Measurements from ENCODE around the gene NUCB1. TPM values are rescaled to one million over a fixed set of nuclear protein-coding genes. Genes with fewer than 3 reads are reported as not detected.
"Not testable (repeated sequence)": the region's sequence is repeated elsewhere in the genome, so short reads cannot be mapped to it uniquely, and the experiment has no call there.

Gene NUCB1
- polyA plus RNA-seq, 1 donor: 175 TPM

DNA sequence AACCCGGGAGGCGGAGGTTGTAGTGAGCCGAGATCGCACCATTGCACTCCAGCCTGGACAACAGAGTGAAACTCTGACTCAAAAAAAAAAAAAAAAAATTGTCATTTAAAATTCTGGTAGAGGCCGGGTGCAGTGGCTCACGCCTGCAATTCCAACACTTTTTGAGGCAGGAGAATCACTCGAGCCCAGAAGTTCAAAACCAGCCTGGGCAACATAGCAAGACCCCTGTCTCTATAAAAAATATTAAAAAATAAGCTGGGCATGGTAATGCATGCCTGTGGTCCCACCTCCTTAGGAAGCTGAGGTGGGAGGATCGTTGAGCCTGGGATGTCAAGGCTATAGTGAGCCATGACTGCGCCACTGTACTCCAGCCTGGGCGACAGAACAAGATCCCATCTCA lies 6.2 kb downstream of the NUCB1 start:
- DNase-seq: no peak

DNA sequence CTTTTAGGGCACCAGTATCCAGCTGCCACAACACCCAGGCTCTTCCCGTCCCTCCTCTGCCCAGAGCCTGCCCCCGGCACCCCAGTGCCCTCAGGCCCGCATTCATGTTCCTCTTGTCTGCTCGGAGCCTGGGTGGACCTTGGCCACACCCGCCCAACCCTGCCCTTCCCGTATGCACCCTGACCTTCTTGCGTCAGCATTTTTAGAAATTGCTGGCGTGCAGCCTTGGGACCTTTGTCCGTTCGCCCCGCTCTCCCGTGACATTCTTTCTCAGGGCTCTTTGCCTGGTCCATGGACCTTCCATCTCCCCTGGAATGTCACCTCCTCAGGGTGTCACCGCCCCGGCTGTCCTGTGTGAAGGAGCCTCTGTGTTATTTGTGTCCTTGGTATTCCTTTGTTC lies 7.6 kb downstream of the NUCB1 start:
- DNase-seq: no peak

DNA sequence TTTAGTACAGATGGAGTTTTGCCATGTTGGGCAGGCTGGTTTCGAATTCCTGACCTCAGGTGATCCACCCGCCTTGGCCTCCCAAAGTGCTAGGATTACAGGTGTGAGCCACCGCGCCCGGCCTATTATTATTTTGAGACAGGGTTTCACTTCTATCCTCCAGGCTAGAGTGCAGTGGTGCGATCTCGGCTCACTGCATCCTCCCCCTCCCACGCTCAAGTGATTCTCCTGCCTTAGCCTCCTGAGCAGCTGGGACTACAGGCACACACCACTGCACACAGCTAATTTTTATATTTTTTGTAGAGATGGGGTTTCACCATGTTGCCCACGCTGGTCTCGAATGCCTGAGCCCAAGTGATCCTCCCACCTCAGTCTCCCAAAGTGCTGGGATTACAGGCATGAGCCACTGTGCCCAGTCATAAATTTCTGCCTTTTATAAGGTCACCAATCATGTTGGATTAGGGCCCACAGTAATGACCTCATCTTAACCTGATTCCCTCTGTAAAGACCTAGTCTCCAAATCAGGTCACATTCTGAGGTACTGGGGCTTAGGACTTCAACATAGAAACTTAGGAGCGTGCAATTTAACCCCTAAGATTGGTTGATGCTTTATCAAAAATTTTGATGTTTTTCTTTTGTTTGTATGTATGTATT lies 9.4 kb downstream of the NUCB1 start:
- DNase-seq: not testable (repeated sequence)

DNA sequence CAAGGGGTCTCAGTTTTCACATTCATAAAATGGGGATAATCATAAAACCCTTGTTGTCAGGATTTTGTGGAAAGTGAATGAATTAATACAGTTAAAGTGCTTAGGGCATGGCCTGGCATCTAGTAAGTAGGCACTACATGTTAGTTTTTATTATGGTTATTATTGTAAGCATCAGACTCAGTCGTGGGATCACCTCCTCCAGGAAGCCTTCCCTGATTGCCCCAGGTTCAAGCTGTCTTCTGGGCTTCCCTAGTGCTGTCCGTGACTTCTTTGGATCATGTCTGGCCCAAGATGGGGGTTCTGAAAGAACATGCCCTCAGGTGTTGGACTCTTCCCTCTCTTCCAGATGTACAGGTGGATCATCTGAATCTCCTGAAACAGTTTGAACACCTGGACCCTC lies 10.7 kb downstream of the NUCB1 start:
- DNase-seq: no peak

DNA sequence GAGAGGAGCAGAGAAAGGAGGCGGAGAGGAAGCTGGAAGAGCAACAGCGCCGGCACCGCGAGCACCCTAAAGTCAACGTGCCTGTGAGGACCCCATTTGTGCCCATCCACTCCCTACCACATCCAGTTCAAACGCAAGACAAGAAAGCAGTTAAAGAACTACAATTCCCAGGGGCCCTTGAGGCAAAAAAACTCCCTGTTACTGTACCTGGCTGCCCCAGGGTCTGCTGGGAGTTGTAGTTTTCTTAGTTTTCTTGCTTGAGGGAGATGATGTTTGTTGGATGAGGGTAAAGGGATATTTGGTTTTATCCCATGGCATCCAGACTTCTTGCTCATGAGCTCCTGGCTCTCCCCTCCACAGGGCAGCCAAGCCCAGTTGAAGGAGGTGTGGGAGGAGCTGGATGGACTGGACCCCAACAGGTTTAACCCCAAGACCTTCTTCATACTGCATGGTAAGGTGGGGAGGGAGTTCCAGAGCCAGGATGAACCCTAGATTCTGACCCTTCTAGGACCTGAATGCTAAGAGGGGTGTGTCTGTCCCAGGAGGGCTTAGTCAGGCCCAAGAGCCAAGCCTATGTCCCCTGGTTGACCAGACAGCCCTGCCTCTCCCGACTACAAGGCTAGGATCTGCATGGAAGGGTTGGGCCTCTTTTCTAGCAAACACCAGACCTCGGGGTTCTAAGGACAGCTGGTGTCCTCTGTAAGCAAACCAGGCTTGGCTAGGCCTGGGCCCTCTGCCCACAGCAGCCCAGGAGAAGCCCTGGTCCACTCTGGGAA lies 13.2 kb downstream of the NUCB1 start:
- DNase-seq: no peak

DNA sequence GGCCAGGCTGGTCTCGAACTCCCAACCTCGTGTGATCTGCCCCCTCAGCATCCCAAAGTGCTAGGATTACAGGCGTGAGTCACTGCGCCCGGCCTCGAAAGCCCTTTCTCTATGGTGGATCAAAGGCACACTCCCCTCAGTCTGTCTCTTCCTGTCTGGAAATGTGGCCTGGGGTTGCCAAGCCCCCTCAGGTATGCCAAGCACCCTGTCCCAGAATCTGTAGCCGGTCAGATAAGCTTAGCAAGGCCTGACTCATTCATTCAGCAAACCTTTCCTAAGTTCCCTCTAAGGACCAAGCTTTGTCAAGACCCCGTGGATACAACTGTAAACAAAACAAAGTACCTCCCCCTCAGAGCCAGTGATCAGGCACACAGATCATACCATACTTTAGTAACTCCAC lies 14.1 kb downstream of the NUCB1 start:
- no peak for DNase-seq

DNA sequence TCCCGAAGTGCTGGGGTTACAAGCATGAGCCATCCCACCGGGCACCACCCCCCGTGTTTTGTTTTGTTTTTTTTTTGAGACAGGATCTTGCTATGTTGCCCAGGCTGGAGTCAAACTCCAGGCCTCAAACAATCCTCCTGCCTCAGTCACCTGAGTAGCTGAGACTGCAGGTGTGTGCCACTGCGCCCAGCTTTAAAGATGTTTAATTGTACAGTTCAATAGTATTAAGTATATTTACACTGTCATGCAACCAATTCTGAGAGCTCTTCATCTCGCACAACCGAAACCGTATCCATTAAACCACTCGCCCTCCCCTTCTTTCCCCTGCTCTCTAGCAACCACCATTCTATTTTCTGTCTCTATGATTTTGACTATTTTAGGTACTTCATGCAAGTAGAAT lies 15.6 kb downstream of the NUCB1 start:
- DNase-seq: no peak

DNA sequence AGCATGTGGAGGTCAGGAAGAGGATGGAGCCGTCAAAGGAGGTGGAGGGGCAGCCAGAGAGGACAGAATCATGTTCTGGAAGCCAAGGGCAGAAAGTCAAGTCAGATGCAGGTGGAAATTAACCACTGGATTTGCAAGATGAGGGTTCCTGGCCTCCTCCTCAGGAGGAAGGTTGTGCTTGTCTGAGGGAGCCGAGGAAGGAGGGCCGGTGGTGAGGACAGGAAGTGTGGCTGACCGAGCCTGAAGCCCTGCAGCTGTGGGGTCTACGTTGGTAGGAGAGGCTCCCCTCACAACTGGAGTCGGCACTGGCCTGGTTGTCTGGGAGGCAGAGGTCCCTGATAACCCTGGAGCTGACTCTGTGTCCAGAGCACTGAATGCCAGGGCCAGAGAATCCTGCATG lies 18.0 kb downstream of the NUCB1 start:
- no peak for DNase-seq

DNA sequence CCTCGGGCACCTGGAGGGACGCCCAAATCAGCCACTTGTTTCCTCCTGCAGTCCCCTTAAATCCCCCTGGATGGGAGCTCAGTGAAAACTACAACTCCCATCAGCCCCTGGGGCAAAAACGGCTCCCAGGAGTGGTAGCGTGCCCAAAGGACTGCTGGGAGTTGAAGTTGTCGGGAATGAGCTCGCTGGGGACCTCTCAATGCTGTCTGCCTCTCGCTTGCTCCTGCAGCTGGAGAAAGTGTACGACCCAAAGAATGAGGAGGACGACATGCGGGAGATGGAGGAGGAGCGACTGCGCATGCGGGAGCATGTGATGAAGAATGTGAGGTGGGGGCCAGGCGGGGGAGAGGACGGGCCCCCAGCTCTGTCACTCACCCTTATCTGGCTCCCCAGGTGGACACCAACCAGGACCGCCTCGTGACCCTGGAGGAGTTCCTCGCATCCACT lies 18.7 kb downstream of the NUCB1 start:
- DNase-seq: no peak

DNA sequence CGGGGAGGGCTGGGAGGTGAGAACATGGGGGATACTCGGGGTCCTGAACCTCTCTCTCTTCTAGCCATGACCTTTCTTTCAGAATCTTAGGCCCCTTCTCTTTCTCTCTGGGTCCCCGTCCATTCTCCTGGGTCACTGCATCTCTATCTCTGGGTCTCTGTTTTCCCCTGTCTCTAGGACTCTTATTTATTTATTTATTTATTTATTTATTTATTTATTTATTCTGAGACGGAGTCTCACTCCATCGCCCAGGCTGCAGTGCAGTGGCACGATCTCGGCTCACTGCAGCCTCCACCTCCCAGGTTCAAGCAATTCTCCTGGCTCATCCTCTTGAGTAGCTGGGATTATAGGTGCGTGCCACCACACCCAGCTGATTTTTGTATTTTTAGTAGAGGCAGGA lies 19.2 kb downstream of the NUCB1 start:
- DNase-seq: not testable (repeated sequence)

DNA sequence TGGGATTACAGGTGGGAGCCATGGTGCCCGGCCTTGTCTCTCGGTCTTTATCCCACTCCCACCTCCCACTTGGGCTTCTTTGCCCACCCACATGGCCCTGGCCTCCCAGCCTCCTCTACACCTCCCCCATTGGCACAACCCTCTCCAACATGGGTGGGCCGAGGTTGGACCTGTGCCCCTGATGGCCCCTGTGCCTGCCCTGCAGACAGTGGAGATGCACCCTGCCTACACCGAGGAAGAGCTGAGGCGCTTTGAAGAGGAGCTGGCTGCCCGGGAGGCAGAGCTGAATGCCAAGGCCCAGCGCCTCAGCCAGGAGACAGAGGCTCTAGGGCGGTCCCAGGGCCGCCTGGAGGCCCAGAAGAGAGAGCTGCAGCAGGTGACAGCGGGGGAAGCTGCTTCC lies 20.8 kb downstream of the NUCB1 start:
- DNase-seq: no peak

DNA sequence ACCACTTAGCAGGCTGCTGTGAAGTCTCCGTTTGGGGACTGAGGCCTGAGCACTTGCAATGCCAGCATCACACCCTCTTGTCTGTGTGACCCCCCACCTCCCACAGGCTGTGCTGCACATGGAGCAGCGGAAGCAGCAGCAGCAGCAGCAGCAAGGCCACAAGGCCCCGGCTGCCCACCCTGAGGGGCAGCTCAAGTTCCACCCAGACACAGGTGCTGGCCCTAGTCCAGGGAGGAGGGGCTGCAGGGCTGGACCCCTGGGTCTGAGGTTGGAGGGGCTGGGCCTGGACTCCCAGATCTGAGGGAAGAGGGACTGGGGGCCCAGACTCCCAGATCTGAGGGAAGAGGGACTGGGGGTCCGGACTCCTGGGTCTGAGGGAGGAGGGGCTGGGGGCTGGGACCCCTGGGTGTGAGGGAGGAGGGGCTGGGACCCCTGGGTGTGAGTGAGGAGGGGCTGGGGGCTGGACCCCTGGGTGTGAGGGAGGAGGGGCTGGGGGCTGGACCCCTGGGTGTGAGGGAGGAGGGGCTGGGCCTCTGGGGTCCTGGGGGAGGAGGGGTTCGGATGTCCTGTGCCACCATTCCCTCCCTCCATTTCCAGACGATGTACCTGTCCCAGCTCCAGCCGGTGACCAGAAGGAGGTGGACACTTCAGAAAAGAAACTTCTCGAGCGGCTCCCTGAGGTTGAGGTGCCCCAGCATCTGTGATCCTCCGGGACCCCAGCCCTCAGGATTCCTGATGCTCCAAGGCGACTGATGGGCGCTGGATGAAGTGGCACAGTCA lies 21.8 kb downstream of the NUCB1 start:
- DNase-seq: no peak

DNA sequence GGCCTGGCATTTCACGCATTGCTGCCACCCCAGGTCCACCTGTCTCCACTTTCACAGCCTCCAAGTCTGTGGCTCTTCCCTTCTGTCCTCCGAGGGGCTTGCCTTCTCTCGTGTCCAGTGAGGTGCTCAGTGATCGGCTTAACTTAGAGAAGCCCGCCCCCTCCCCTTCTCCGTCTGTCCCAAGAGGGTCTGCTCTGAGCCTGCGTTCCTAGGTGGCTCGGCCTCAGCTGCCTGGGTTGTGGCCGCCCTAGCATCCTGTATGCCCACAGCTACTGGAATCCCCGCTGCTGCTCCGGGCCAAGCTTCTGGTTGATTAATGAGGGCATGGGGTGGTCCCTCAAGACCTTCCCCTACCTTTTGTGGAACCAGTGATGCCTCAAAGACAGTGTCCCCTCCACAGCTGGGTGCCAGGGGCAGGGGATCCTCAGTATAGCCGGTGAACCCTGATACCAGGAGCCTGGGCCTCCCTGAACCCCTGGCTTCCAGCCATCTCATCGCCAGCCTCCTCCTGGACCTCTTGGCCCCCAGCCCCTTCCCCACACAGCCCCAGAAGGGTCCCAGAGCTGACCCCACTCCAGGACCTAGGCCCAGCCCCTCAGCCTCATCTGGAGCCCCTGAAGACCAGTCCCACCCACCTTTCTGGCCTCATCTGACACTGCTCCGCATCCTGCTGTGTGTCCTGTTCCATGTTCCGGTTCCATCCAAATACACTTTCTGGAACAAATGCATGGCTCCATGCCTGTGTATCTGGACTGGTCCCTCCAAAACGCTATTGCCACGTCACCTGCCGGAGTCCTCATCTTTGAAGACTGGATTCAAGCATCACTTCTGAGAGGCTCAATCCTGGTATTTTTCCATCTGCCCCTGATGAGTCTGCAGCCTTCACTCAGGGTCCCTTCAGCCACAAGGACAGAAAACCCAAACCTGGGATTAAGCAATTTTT lies 22.7 kb downstream of the NUCB1 start:
- no peak for DNase-seq

DNA sequence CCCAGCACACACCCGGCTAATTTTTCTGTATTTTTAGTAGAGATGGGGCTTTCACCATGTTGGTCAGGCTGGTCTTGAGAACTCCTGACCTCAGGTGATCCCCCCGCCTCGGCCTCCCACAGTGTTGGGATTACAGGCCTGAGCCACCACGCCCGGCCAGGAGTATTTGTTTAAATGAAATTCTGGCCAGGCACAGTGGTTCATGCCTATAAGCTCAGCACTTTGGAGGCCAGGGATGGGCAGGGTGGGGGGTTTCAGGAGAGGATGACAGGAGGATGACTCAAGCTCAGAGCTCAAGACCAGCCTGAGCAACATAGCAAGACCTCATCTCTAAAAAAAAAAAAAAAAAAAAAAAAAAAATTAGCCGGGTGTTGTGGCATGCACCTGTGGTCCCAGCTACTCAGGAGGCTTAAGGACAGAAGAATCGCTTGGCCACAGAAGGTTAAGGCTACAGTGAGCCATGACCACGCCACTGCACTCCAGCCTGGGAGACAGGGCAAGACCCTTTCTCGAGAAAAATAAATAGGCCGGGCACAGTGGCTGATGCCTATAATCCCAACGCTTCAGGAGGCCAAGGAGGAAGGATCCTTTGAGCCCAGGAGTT lies 25.2 kb downstream of the NUCB1 start:
- no peak for DNase-seq

DNA sequence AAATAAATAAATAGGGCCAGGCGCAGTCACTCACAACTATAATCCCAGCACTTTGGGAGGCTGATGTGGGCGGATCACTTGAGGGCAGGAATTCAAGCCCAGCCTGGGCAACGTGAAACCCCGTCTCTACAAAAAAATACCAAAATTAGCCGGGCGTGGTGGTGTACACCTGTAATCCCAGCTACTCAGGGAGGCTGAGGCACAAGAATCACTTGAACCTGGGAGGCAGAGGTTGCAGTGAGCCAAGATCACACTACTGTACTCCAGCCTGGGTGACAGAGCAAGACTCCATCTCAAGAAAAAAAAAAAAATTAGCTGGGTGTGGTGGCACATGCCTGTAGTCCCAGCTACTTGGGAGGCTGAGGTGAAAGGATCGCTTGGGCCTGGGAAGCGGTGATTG lies 25.8 kb downstream of the NUCB1 start:
- not testable (repeated sequence) for DNase-seq

DNA sequence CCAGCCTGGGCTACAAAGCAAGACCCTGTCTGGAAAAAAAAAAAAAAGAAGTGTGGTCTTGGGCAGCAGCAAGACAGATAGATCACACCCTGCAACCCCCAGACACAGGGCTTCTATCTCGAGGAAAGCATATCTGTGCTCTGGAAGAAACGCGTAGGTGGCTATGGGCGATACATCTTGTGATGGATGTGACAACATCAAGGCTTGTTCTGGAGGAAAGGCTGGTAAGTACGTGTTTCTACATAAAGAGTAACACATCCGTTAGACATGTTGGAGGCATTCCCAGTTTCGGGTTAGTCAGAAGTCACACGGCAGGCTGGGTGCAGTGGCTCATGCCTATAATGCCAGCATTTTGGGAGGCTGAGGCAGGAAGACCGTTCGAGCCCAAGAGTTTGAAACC lies 26.8 kb downstream of the NUCB1 start:
- DNase-seq: no peak

DNA sequence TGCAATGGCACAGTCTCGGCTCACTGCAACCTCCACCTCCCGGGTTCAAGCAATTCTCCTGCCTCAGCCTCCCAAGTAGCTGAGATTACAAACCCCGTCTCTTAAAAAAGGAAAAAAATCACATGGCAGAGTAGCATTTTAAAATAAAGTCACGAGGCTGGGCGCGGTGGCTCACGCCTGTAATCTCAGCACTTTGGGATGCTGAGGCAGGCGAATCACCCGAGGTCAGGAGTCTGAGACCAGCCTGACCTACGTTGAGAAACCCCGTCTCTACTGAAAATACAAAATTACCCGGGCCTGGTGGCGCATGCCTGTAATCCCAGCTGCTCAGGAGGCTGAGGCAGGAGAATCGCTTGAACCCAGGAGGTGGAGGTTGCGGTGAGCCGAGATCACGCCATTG lies 27.6 kb downstream of the NUCB1 start:
- DNase-seq: not testable (repeated sequence)

DNA sequence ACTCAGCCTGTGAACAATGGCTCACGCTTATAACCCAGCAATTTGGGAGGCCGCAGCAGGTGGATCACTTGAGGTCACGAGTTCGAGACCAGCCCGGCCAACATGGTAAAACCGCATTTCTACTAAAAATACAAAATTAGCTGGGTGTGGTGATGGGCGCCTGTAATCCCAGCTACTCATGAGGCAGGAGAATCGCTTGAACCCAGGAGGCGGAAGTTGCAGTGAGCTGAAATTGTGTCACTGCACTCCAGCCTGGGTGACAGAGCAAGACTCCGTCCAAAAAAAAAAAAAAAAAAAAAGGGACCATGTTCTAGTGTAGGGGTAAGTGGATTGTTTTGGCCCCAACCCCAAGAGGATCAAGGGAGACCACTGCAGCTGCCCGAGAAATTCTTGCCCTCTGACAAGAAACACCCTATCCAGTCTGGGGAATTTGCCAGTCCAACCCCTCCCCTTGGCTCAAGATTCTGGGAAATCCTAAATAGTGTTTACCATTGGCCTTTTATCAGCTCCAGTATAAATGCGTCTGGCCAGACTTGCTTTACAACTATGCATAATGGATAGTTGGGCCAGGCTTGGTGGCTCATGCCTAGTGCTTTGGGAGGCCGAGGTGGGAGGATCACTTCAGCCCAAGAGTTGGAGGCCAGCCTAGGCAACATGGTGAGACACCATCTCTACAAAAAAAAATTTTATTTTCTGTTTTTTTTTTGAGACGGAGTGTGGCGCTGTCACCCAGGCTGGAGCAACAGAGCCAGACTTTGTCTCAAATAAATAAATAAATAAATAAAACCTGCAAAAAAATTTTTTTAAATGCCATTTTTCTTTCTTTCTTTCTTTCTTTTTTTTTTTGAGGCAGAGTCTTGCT lies 28.3 kb downstream of the NUCB1 start:
- DNase-seq: no peak

DNA sequence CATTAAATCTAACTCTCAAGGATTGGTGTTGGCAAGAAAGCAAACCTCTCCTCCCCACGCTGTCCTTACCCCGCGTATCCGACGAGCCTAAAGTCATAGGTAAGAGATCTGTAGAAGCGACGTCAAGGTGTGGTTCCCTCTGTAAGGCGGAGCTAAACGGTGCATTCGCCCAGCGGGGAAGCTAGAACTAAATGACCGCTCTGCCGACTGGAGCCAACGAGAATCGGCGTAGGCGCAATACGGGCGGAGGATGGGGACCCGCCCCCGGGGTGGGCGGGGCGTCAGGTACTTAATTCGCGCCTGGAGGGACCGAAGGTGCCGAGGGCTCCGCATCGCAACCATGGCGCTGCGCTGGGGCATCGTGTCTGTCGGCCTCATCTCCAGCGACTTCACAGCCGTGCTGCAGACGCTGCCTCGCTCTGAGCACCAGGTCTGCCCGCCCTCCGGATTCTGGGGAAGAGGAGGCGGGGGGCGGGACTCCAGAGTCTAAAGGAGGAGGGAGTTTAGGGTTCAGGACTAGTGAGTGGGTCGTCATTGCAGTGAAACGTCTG lies 33.3 kb downstream of the NUCB1 start, which contains the start of gene DHDH:
TSS of gene DHDH (plus strand) at position 318 of the 551 bp plus-strand sequence. CDS start at position 341, 23 bp downstream.
- DNase-seq: peak; percentile 60

DNA sequence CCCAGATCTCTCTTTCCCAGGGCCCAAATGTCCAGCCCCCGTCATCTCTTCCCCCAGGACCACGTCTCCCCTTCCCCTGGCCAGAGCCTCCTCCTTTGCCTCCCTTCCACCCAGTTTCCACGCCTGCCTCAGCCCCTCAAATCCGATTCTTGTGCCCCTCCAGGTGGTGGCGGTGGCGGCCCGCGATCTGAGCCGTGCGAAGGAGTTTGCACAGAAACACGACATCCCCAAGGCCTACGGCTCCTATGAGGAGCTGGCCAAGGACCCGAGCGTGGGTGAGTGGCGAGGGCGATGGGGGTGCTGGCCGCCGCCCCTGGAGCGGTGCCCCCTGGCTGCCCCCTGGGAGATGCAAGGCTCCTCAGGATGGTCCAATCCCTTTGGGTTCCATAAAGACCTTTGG lies 34.7 kb downstream of the NUCB1 start:
- DNase-seq: no peak

Data from hindlimb muscle (tissue), 1 donor.